Panc1 (cell line): Measurements from ENCODE around the gene SEC24A.

Experiments
- CTCF ChIP-seq: fragments of 450-650 bp; IDR thresholded peaks from 2 replicates; pipeline ENCODE4 v1.5.1; 2017; ENCODE audit warnings: mild to moderate bottlenecking
- POLR2AphosphoS5 ChIP-seq: IDR thresholded peaks from 2 replicates; pipeline ENCODE4 v1.6.1; 2012; ENCODE audit warnings: mild to moderate bottlenecking, low read depth, low read length, moderate library complexity
- SIN3A ChIP-seq: IDR thresholded peaks from 2 replicates; pipeline ENCODE4 v1.6.1; 2012; ENCODE audit warnings: low read depth, mild to moderate bottlenecking, low read length, moderate library complexity, borderline replicate concordance; ENCODE audit not compliant: insufficient read depth
- TCF7L2 ChIP-seq: IDR thresholded peaks from 2 replicates; pipeline ENCODE4 v1.6.1; 2011; ENCODE audit warnings: mild to moderate bottlenecking, low read depth, low read length, inconsistent platforms
- TF ChIP-seq, protein P1 (sequence below), 2 experiments: IDR thresholded peaks; 2 replicates each; pipeline ENCODE4 v1.6.1; 2011 to 2012; ENCODE audit warnings: low read depth in 2 of 2, control low read depth in 1 of 2, low read length in 1 of 2, mild to moderate bottlenecking in 1 of 2, moderate library complexity in 1 of 2; ENCODE audit not compliant: insufficient read depth in 1 of 2

GRCh38 chr5:134742134-134742533 lies 93.5 kb downstream of the SEC24A start:
- TF ChIP-seq POLR2AphosphoS5 (no peak), CTCF (no peak), SIN3A (no peak), TCF7L2 (no peak)
- TF ChIP-seq, protein P1, sequence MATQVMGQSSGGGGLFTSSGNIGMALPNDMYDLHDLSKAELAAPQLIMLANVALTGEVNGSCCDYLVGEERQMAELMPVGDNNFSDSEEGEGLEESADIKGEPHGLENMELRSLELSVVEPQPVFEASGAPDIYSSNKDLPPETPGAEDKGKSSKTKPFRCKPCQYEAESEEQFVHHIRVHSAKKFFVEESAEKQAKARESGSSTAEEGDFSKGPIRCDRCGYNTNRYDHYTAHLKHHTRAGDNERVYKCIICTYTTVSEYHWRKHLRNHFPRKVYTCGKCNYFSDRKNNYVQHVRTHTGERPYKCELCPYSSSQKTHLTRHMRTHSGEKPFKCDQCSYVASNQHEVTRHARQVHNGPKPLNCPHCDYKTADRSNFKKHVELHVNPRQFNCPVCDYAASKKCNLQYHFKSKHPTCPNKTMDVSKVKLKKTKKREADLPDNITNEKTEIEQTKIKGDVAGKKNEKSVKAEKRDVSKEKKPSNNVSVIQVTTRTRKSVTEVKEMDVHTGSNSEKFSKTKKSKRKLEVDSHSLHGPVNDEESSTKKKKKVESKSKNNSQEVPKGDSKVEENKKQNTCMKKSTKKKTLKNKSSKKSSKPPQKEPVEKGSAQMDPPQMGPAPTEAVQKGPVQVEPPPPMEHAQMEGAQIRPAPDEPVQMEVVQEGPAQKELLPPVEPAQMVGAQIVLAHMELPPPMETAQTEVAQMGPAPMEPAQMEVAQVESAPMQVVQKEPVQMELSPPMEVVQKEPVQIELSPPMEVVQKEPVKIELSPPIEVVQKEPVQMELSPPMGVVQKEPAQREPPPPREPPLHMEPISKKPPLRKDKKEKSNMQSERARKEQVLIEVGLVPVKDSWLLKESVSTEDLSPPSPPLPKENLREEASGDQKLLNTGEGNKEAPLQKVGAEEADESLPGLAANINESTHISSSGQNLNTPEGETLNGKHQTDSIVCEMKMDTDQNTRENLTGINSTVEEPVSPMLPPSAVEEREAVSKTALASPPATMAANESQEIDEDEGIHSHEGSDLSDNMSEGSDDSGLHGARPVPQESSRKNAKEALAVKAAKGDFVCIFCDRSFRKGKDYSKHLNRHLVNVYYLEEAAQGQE (IDR thresholded peaks at IDR 0.05; ENCODE audit: insufficient read depth in 1 of 2, low read depth in 2 of 2, low read length in 1 of 2) = no peak
